Measurements from ENCODE around the gene ZNF775. TPM values are rescaled to one million over a fixed set of nuclear protein-coding genes. Genes with fewer than 3 reads are reported as not detected.

The ZNF775 gene
- total RNA-seq, 1 experiment from 2014 or later = 3.4 TPM

DNA sequence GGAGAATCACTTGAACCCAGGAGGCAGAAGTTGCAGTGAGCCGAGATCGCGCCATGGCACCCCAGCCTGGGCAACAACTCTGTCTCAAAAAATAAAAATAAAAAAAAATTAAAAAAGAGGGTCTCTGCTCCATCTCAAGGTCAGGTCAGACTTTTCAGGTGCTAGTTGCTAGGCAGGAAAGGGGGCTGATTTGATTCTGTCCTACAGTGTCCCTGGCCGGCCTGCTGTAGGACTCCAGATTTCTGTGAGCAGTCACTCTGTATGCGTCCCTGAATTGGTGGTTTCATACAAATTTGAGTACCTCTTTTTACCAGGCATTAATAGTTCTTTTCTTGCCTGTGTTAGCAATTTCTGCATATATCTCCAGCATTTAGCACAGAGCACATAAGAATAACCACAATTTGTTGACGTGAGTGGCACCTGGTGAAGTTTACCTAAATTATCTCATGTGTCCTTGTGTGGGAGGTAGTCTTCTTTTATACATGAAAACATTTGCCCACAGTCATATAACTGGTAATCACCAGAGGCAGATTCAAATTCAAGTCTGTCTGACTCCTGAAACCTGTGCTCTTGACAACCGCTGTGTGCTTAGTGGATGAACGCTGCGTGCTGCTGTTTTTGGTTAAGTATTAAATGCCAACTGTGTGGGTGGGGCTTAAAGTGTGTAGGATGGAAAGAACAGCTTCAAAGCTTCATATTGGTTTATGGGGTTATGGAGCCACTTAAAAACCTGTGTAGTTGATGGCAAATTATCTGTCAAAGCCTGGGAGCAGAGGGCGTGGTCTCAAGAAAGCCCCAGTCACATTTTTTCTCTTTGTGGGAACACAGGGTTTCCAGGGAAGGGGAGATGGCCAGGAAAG, 3.2 kb upstream of the ZNF775 start:
- POLR2A ChIA-PET (ENCODE audit: unreplicated experiment) = interaction anchor here (0.7 kb wide), 1 partner anchor 1057 kb away, joined by 5 read pairs; no protein-coding TSS in a partner anchor
- peaks cover 67% of the 10 kb centered on the region for H3F3A ChIP-seq (ENCODE audit: insufficient read depth, low read depth)
- no peak overlapping the region for H2AFZ ChIP-seq
- H3K27me3 ChIP-seq (ENCODE audit: insufficient read depth, low read depth) = no peaks in the 10 kb centered on the region
- CTCF ChIA-PET = no interaction called here
- H3K79me2 ChIP-seq (ENCODE audit: low read depth) = peaks cover 34% of the 10 kb centered on the region
- no peaks in the 10 kb centered on the region for H3K9me3 ChIP-seq (ENCODE audit: insufficient read depth, low read depth)
- no peak for DNase-seq
- intact Hi-C loops (cut with micrococcal nuclease; ENCODE audit: unreplicated experiment) = no loop called here
- H3K36me3 ChIP-seq (ENCODE audit: low read depth) = peaks cover 23% of the 10 kb centered on the region
- no peak overlapping the region for H3K4me3 ChIP-seq
- no peaks in the 10 kb centered on the region for H3K9me2 ChIP-seq (ENCODE audit: insufficient read depth)
- H3K4me1 ChIP-seq (replicated peaks; ENCODE audit: insufficient read depth) = peaks cover 26% of the 10 kb centered on the region
- H4K20me1 ChIP-seq (ENCODE audit: insufficient read depth) = peaks cover 24% of the 10 kb centered on the region
- no TSS peak for BruUV-seq (replicated peaks)
- no peak overlapping the region for H3K27ac ChIP-seq
- no peak overlapping the region for H3K4me2 ChIP-seq
- TF ChIP-seq EZH2 (IDR thresholded peaks at IDR 0.05; ENCODE audit: low read depth) = no peak
- TF ChIP-seq, protein P1, sequence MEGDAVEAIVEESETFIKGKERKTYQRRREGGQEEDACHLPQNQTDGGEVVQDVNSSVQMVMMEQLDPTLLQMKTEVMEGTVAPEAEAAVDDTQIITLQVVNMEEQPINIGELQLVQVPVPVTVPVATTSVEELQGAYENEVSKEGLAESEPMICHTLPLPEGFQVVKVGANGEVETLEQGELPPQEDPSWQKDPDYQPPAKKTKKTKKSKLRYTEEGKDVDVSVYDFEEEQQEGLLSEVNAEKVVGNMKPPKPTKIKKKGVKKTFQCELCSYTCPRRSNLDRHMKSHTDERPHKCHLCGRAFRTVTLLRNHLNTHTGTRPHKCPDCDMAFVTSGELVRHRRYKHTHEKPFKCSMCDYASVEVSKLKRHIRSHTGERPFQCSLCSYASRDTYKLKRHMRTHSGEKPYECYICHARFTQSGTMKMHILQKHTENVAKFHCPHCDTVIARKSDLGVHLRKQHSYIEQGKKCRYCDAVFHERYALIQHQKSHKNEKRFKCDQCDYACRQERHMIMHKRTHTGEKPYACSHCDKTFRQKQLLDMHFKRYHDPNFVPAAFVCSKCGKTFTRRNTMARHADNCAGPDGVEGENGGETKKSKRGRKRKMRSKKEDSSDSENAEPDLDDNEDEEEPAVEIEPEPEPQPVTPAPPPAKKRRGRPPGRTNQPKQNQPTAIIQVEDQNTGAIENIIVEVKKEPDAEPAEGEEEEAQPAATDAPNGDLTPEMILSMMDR (conservative IDR thresholded peaks at IDR 0.05) = no peak

GRCh38 chr7:150376560-150376959, 2.6 kb upstream of the ZNF775 start:
- ChIA-PET POLR2A (ENCODE audit: unreplicated experiment) (no interaction called here), CTCF (no interaction called here)
- peaks cover 28% of the 10 kb centered on the region for H3K79me2 ChIP-seq (ENCODE audit: low read depth)
- peaks cover 26% of the 10 kb centered on the region for H3K4me1 ChIP-seq (replicated peaks; ENCODE audit: insufficient read depth)
- DNase-seq = no peak
- intact Hi-C loops (cut with micrococcal nuclease; ENCODE audit: unreplicated experiment) = no loop called here
- H3K36me3 ChIP-seq (ENCODE audit: low read depth) = peaks cover 19% of the 10 kb centered on the region
- H3F3A ChIP-seq (ENCODE audit: insufficient read depth, low read depth) = peaks cover 67% of the 10 kb centered on the region
- peaks cover 20% of the 10 kb centered on the region for H4K20me1 ChIP-seq (ENCODE audit: insufficient read depth)
- no peak for TF ChIP-seq EZH2 (IDR thresholded peaks at IDR 0.05; ENCODE audit: low read depth)
- TF ChIP-seq, protein P1 (conservative IDR thresholded peaks at IDR 0.05) = no peak
- no peak overlapping the region for H3K27ac ChIP-seq
- H3K4me2 ChIP-seq = no peak overlapping the region
- no peaks in the 10 kb centered on the region for H3K9me3 ChIP-seq (ENCODE audit: insufficient read depth, low read depth)
- no peak overlapping the region for H2AFZ ChIP-seq
- no peaks in the 10 kb centered on the region for H3K27me3 ChIP-seq (ENCODE audit: insufficient read depth, low read depth)
- no peak overlapping the region for H3K4me3 ChIP-seq
- no TSS peak for BruUV-seq (replicated peaks)
- no peaks in the 10 kb centered on the region for H3K9me2 ChIP-seq (ENCODE audit: insufficient read depth)

- H3K79me2 ChIP-seq (ENCODE audit: low read depth) = peaks cover 21% of the 10 kb centered on the region; the same call in 1 of the 2 replicates
- intact Hi-C loops (cut with micrococcal nuclease; ENCODE audit: unreplicated experiment) = no loop called here
- H3K9me3 ChIP-seq (ENCODE audit: insufficient read depth, low read depth) = no peaks in the 10 kb centered on the region
- H3K4me3 ChIP-seq = no peak overlapping the region
- no peak overlapping the region; the same call in 1 of the 2 replicates for H3K4me2 ChIP-seq
- peaks cover 18% of the 10 kb centered on the region for H3K36me3 ChIP-seq (ENCODE audit: low read depth)
- H3K27ac ChIP-seq = peak overlapping the region; percentile 31; the same call in 1 of the 2 replicates
- H4K20me1 ChIP-seq (ENCODE audit: insufficient read depth) = peaks cover 20% of the 10 kb centered on the region
- H3F3A ChIP-seq (ENCODE audit: insufficient read depth, low read depth) = peaks cover 67% of the 10 kb centered on the region
- no peaks in the 10 kb centered on the region for H3K9me2 ChIP-seq (ENCODE audit: insufficient read depth)
- no TSS peak for BruUV-seq (replicated peaks)
- H3K4me1 ChIP-seq (replicated peaks; ENCODE audit: insufficient read depth) = peaks cover 26% of the 10 kb centered on the region
- no peaks in the 10 kb centered on the region for H3K27me3 ChIP-seq (ENCODE audit: insufficient read depth, low read depth)
- DNase-seq = no peak
- TF ChIP-seq, protein P1 (conservative IDR thresholded peaks at IDR 0.05) = no peak
- no peak for TF ChIP-seq EZH2 (IDR thresholded peaks at IDR 0.05; ENCODE audit: low read depth)
- ChIA-PET POLR2A (ENCODE audit: unreplicated experiment) (interaction anchor here (0.7 kb wide), 2 partner anchors 13 to 56 kb away, joined by 4 to 6 read pairs; no protein-coding TSS in a partner anchor), CTCF (no interaction called here)
- no peak overlapping the region for H2AFZ ChIP-seq
These were observed 1.9 kb upstream of the ZNF775 start for GRCh38 chr7:150377196-150377595.
